ENCODE measurements around the gene ZMYND10.

Gene ZMYND10

GRCh38 chr3:50358911-50359759, 13.6 kb upstream of the ZMYND10 start, which contains the start of gene TMEM115:
Gene TMEM115 (minus strand): TSS chr3:50359521. CDS start chr3:50359063, 458 bp downstream.
- no peak for TF ChIP-seq CTCF (IDR thresholded peaks at IDR 0.05; ENCODE audit: extremely low read depth, missing control alignments)

GRCh38 chr3:50358355-50358910, 12.9 kb upstream of the ZMYND10 start:
- DNase-seq (ENCODE audit: low spot score), result no peak
- no peak for TF ChIP-seq CTCF (IDR thresholded peaks at IDR 0.05; ENCODE audit: extremely low read depth, missing control alignments)

More at GRCh38 chr3:50358911-50359759, 13.6 kb upstream of the ZMYND10 start, which contains the start of gene TMEM115:
- peak; percentile 97 for DNase-seq (ENCODE audit: low spot score)

GRCh38 chr3:50357481-50357880, 11.9 kb upstream of the ZMYND10 start:
- DNase-seq (ENCODE audit: low spot score), result no peak

GRCh38 chr3:50356553-50356952, 11.0 kb upstream of the ZMYND10 start:
- no peak for DNase-seq (ENCODE audit: low spot score)
- no peak for TF ChIP-seq CTCF (IDR thresholded peaks at IDR 0.05; ENCODE audit: extremely low read depth, missing control alignments)

More at GRCh38 chr3:50357481-50357880, 11.9 kb upstream of the ZMYND10 start:
- no peak for TF ChIP-seq CTCF (IDR thresholded peaks at IDR 0.05; ENCODE audit: extremely low read depth, missing control alignments)

- DNase-seq (ENCODE audit: low spot score), result no peak
- TF ChIP-seq CTCF (IDR thresholded peaks at IDR 0.05; ENCODE audit: extremely low read depth, missing control alignments), result no peak
Observed at GRCh38 chr3:50355829-50356552, 10.5 kb upstream of the ZMYND10 start.

- TF ChIP-seq CTCF (IDR thresholded peaks at IDR 0.05; ENCODE audit: extremely low read depth, missing control alignments), result no peak
- no peak for DNase-seq (ENCODE audit: low spot score)
Observed at GRCh38 chr3:50354850-50355249, 9.3 kb upstream of the ZMYND10 start.

All from GM20000 (cell line).